Duodenal mucosa (tissue), 2 donors: ENCODE results near the gene B3GNT3.
"Not testable (repeated sequence)": the region's sequence is repeated elsewhere in the genome, so short reads cannot be mapped to it uniquely, and the experiment has no call there.

ENCODE experiments used
- H3K27ac ChIP-seq: one replicate; pipeline ENCODE4 v1.7.0; 2013; ENCODE audit warnings: low read depth, low read length
- H3K27me3 ChIP-seq, 2 donors: one replicate each; pipeline ENCODE4 v1.7.0; 2013; ENCODE audit warnings: low read length in 2 of 2, control low read depth in 1 of 2; ENCODE audit not compliant: insufficient read depth in 2 of 2, control insufficient read depth in 1 of 2
- H3K36me3 ChIP-seq, 2 donors: one replicate each; pipeline ENCODE4 v1.7.0; 2013; ENCODE audit warnings: low read length in 2 of 2, control low read depth in 1 of 2; ENCODE audit not compliant: insufficient read depth in 2 of 2, control insufficient read depth in 1 of 2
- H3K4me1 ChIP-seq, 2 donors: one replicate each; pipeline ENCODE4 v1.7.0; 2013; ENCODE audit warnings: low read length in 2 of 2, control low read depth in 1 of 2; ENCODE audit not compliant: insufficient read depth in 2 of 2, control insufficient read depth in 1 of 2
- H3K4me3 ChIP-seq, 2 donors: one replicate each; pipeline ENCODE4 v1.7.0; 2013; ENCODE audit warnings: low read length in 2 of 2, low read depth in 1 of 2
- H3K9ac ChIP-seq, 2 donors: one replicate each; pipeline ENCODE4 v1.7.0; 2013; ENCODE audit warnings: low read length in 2 of 2, low read depth in 1 of 2
- H3K9me3 ChIP-seq, 2 donors: one replicate each; pipeline ENCODE4 v1.7.0; 2013; ENCODE audit warnings: low read length in 2 of 2, control low read depth in 1 of 2; ENCODE audit not compliant: control insufficient read depth in 1 of 2

Gene B3GNT3

DNA sequence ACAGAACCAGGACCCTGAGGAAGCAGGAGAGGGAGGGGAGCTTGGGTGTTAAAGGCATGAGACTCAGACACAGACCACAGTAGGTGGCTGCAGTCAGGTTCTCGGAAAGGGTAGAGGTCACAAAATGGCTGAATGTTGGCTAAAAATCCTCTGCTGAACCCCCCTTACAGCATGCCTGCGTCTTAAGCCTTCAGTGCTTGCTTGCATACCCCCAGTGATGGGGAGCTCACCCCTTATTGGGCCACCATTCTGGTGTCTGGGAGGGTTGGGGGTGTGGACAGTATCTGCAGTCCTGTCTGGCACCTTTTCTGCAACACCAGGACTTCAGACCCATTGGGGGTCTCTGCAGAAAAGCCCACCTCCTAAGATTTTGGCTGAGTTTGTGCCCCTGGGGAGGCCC, 14.2 kb upstream of the B3GNT3 start:
- Histone ChIP-seq H3K4me1 (peaks cover 13 to 15% of the 10 kb centered on the region in 2 donors), H3K9me3 (no peaks in the 10 kb centered on the region), H3K36me3 (no peaks in the 10 kb centered on the region), H3K4me3 (no peak overlapping the region), H3K9ac (no peak overlapping the region), H3K27ac (no peak overlapping the region), H3K27me3 (no peaks in the 10 kb centered on the region)

GRCh38 chr19:17783721-17784120, 11.2 kb upstream of the B3GNT3 start:
- not testable (repeated sequence) for H3K36me3 ChIP-seq, H3K4me3 ChIP-seq, H3K9ac ChIP-seq

DNA sequence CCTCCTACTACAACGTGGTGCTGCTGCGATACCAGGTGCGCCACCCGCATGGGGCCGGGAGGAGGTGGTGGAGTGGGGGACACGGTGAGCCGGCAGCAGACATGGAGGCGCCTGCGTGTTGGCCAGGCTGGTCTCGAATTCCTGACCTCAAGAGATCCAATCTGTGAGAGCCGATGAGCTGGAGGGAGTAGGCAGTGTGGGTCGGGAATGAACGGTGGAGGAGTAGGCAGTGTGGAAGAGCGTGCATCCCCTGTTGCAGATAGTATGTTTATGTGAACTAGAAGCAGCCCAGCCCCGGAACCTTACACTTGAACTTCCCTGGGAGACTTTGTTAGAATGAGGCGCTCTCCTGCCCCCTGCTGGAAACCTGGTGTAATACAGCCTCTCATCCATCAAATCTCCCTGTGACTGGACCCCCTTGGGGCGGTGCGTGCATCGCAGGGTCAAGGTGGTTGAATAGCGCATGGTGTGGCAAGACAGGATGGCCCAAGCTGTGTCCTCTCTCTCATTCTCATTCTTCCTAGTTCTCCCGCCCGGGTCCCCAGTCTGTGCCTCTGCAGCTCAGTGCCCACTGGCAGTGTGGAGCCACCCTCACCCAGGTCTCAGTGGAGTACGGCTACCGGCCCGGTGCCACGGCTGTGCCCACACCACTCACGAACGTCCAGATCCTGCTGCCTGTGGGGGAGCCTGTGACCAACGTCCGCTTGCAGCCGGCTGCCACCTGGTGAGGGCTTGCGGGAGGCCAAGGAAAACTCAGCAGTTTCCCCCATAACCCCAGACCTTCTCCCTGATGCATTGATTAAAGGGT, 10.5 kb upstream of the B3GNT3 start:
- Histone ChIP-seq H3K9me3 (no peaks in the 10 kb centered on the region), H3K9ac (no peak overlapping the region), H3K27ac (no peak overlapping the region), H3K36me3 (no peaks in the 10 kb centered on the region), H3K4me3 (peak overlapping the region in 1 of 2 donors; percentile 41), H3K4me1 (peaks cover 4 to 5% of the 10 kb centered on the region in 2 donors), H3K27me3 (no peaks in the 10 kb centered on the region)

More at GRCh38 chr19:17783721-17784120, 11.2 kb upstream of the B3GNT3 start:
- H3K4me1 ChIP-seq, result peaks cover 8 to 10% of the 10 kb centered on the region in 2 donors
- H3K27me3 ChIP-seq, H3K27ac ChIP-seq, H3K9me3 ChIP-seq: not testable (repeated sequence)

DNA sequence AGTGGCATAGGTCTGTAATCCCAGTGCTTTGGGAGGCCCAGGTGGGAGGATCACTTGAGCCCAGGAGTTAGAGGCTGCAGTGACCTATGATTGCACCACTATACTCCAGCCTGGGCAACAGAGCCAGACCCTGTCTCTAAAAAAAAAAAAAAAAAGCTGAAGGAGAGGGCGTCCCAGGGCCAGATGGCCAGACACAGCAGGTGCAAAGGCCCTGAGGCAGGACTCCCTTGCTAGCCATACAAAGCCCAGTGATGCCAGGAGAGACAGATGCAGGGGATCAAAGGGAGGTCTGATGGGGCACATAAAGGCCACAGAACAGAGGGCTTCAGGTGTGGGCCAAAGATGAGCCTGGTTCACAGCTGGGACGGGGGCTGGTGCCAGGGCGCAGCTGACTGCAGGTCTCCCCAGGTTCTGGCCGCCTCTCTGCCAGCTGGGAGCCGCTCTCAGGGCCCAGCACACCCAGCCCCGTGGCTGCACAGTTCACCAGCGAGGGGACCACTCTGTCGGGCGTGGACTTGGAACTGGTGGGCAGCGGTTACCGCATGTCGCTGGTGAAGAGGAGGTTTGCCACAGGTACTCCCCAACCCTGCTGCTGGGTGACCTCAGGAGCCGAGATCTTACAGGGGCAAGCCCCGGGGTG, 7.5 kb upstream of the B3GNT3 start:
- H3K9ac ChIP-seq, result no peak overlapping the region
- H3K27me3 ChIP-seq, result no peaks in the 10 kb centered on the region
- peaks cover 12 to 22% of the 10 kb centered on the region in 2 donors for H3K4me1 ChIP-seq
- H3K36me3 ChIP-seq, result no peaks in the 10 kb centered on the region
- H3K4me3 ChIP-seq, result no peak overlapping the region
- no peak overlapping the region for H3K27ac ChIP-seq
- no peaks in the 10 kb centered on the region for H3K9me3 ChIP-seq

- no peak overlapping the region for H3K27ac ChIP-seq
- peaks cover 12 to 26% of the 10 kb centered on the region in 2 donors for H3K4me1 ChIP-seq
- H3K4me3 ChIP-seq, result no peak overlapping the region
- no peaks in the 10 kb centered on the region for H3K36me3 ChIP-seq
- H3K9ac ChIP-seq, result no peak overlapping the region
- no peaks in the 10 kb centered on the region for H3K9me3 ChIP-seq
- H3K27me3 ChIP-seq, result no peaks in the 10 kb centered on the region
These were observed 6.3 kb upstream of the B3GNT3 start for GRCh38 chr19:17788632-17789031.

DNA sequence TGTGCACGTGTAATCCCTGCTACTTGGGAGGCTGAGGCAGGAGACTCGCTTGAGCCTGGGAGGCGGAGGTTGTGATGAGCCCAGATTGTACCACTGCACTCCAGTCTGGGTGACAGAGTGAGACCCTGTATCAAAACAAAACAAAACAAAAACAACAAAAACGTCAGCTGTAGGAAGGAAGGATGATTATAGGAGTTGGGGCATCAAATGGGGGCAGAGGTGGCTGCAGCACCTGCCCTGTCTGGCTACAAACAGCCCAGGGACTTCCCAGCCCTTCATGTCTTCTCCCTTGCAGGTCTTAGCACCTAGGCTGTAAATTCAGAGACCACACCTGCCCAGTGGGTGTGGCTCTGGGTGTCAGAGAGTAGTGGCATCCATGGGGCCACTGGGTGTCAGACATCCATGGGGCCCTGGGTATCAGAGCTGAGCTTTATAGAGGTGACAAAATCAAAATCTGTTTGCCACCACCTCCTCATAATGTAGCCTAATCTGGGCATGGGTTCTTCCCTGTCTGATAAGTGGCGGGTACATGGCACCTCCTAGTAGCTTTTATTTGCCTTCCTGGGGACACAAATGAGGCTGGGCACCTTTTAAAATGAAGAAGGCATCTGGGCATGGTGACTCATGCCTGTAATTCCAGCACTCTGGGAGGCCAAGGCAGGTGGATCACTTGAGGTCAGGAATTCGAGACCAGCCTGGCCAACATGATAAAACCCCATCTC, 4.7 kb upstream of the B3GNT3 start:
- Histone ChIP-seq H3K9me3 (no peaks in the 10 kb centered on the region), H3K9ac (no peak overlapping the region), H3K27ac (no peak overlapping the region), H3K36me3 (no peaks in the 10 kb centered on the region), H3K4me3 (no peak overlapping the region), H3K27me3 (peaks cover 0 to 7% of the 10 kb centered on the region in 2 donors), H3K4me1 (peaks cover 12 to 25% of the 10 kb centered on the region in 2 donors)

DNA sequence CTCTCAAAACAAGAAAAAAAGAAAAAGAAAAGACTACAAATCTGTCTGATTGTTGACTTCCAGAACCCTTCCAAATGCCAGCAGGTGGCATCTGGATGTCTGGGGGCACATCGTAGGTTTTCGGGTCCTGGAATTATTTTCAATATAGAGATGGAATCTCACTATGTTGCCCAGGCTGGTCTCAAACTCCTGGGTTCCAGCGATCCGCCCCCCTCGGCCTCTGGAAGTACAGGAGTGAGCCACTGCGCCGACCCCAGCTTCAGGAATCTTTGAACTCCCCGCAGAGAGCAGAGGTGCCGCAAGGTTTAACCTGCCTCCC, 567 bp upstream of the B3GNT3 start:
- Histone ChIP-seq H3K36me3 (no peaks in the 10 kb centered on the region), H3K27ac (peak overlapping the region; percentile 62), H3K9ac (peak overlapping the region in 1 of 2 donors; percentile 92), H3K4me1 (peaks cover 24 to 46% of the 10 kb centered on the region in 2 donors), H3K4me3 (peak overlapping the region; percentile 74 to 80), H3K9me3 (no peaks in the 10 kb centered on the region), H3K27me3 (peaks cover 0 to 7% of the 10 kb centered on the region in 2 donors)

- Histone ChIP-seq H3K4me3 (peak overlapping the region; percentile 74 to 80), H3K27ac (peak overlapping the region; percentile 97), H3K27me3 (peaks cover 0 to 7% of the 10 kb centered on the region in 2 donors), H3K9ac (peak overlapping the region; percentile 85 to 92), H3K36me3 (no peaks in the 10 kb centered on the region), H3K4me1 (peaks cover 27 to 44% of the 10 kb centered on the region in 2 donors), H3K9me3 (no peaks in the 10 kb centered on the region)
These were observed 538 bp downstream of the B3GNT3 start for GRCh38 chr19:17795495-17795856.

DNA sequence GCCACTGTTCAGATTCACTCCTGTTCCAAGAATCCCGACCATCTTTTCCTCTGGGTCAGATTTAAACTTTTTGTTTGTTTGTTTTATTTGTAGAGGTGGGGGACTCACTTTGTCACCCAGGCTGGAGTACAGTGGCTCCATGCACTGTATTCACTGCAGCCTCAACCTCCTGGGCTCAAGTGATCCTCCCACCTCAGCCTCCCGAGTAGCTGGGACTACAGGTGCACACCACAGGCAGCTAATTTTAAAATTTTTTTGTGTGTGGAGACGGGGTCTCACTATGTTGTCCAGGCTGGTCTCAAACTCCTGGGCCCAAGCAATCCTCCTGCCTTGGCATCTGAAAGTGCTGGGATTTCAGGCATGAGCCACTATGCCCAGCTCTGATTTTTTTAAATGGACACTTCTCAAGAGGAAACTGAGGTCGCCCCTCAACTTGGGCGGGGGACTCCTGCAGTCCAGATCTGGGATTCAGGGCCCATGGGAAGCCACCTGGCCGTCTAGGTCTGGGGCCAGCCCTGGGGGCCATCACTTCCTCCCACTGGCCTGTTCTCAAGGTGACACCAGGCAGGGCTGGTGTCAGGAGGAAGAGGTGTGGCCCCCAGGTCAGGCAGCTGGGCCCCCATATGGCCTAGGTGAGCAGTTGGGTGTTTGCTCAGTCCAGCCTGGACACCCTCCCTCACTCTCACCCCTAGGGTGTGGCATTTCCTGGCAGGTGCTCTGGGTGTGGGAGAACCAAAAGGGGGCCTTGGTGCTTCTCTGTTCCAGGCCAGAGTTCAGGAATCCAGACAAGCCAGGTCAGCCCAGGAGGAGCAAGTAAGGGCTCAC, 1.3 kb downstream of the B3GNT3 start:
- Histone ChIP-seq H3K27ac (peak overlapping the region; percentile 97), H3K9me3 (no peaks in the 10 kb centered on the region), H3K4me1 (peaks cover 25 to 39% of the 10 kb centered on the region in 2 donors), H3K4me3 (peak overlapping the region; percentile 74 to 80), H3K36me3 (no peaks in the 10 kb centered on the region), H3K9ac (peak overlapping the region; percentile 85 to 92), H3K27me3 (peaks cover 0 to 7% of the 10 kb centered on the region in 2 donors)
